Measurements from ENCODE around the gene DOCK6. TPM values are rescaled to one million over a fixed set of nuclear protein-coding genes. Genes with fewer than 3 reads are reported as not detected.

Gene DOCK6
- total RNA-seq, 1 experiment from 2014 or later, result 82.4 TPM

DNA sequence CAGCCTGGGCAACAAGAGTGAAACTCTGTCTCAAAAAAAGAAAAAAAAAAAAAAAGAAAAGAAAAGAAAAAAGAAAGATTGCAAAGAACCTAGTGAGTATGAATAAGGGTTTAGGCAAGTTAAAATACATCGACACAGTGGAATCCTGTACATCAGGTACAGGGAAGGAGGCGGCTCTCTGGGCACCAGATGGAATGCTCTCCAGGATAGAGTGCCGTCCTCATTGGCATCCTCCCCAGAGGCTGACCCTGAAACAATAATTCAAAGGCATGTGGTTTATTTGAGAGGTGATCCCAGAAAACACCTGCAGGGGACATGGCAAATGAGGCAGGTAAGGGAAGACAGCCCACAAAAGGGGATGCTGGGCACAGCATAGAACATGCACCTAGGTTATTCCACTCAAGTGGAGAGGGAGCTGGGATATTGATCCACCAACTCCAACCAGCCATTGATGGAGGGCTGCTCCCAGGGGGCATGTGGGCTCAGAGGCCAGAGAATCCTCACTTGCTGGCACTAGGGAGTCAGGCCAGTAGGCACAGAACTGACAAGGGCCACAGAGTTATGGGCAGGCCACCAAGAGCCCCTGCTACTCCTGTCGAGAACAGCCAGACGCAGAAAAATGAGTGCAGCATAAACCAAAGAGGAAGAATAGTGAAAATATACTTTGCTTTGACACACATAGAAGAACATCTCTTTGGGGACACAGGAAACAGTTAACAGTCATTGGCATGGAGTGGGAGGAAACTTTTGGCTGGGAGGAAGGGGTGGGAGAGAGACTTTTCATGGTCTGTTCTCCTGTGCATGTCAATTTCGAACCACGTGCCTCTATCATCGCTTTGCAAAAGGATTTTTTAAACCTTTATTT lies 37.9 kb upstream of the DOCK6 start:
- intact Hi-C loops (cut with micrococcal nuclease), result no loop called here

More for the DNA sequence above, 37.9 kb upstream of the DOCK6 start:
- no TSS peak for BruUV-seq (replicated peaks)
- Histone ChIP-seq H3K36me3 (ENCODE audit: control insufficient read depth in 1 of 2, insufficient read depth in 2 of 2, low read length in 2 of 2) (no peaks in the 10 kb centered on the region), H3K4me2 (ENCODE audit: low read length) (no peak overlapping the region), H3K9me3 (ENCODE audit: control insufficient read depth in 1 of 2, insufficient read depth in 1 of 2, low read depth in 1 of 2, low read length in 2 of 2) (no peaks in the 10 kb centered on the region), H2AFZ (ENCODE audit: low read depth, low read length, poor library complexity, severe bottlenecking) (no peak overlapping the region), H3K4me3 (replicated peaks in 1 of 2; ENCODE audit: low read depth in 1 of 2, low read length in 2 of 2) (no peak overlapping the region), H3K79me2 (ENCODE audit: insufficient read depth, low read length) (no peaks in the 10 kb centered on the region), H3K9me2 (ENCODE audit: insufficient read depth) (no peaks in the 10 kb centered on the region), H3K27me3 (ENCODE audit: insufficient read depth, low read length) (no peaks in the 10 kb centered on the region), H3K9ac (ENCODE audit: low read length) (no peak overlapping the region), H3K27ac (ENCODE audit: low read depth, low read length) (no peak overlapping the region), H3K4me1 (ENCODE audit: control insufficient read depth in 1 of 2, insufficient read depth in 2 of 2, low read length in 2 of 2) (peaks cover 9 to 16% of the 10 kb centered on the region in 2 experiments; a peak in 3 of 4 replicates), H4K20me1 (ENCODE audit: insufficient read depth) (no peaks in the 10 kb centered on the region)
- POLR2A ChIA-PET, result no interaction called here
- no peak for DNase-seq (ENCODE audit: low read depth, low spot score)
- no peak for ATAC-seq
- RAD21 ChIA-PET (ENCODE audit: low non-redundant PET in 1 of 2, low total read pairs in 2 of 2, uncharacterized antibody in 2 of 2, unreplicated experiment in 2 of 2), result no interaction called here
- no peak for TF ChIP-seq CBX3 (IDR thresholded peaks at IDR 0.05; ENCODE audit: low read depth)
- TF ChIP-seq SP1 (IDR thresholded peaks at IDR 0.05; ENCODE audit: low read depth), result no peak
- no peak for TF ChIP-seq ZBTB33 (IDR thresholded peaks at IDR 0.05; ENCODE audit: extremely low read depth, insufficient replicate concordance, low read length)
- no peak for TF ChIP-seq REST (IDR thresholded peaks at IDR 0.05; ENCODE audit: low read depth)
- no peak for TF ChIP-seq EGR1 (IDR thresholded peaks at IDR 0.05; ENCODE audit: low read depth)
- TF ChIP-seq EZH2 (IDR thresholded peaks at IDR 0.05), result no peak
- CTCF ChIA-PET, result no interaction called here
